PC-9 (cell line): ENCODE measurements around the gene EPHA2.

ENCODE experiments used
- CTCF ChIP-seq: fragments of 200-600 bp; sonication (generic); conservative IDR thresholded peaks from 2 replicates; pipeline ENCODE4 v1.6.1; 2017; ENCODE audit warnings: mixed run types, antibody characterized with exemption, mild to moderate bottlenecking, moderate library complexity
- EZH2 ChIP-seq: fragments of 200-600 bp; sonication (generic); IDR thresholded peaks from 2 replicates; pipeline ENCODE4 v1.8.0; 2017; ENCODE audit warnings: antibody characterized with exemption, low read depth

GRCh38 chr1:16156848-16157495, 1.1 kb upstream of the EPHA2 start:
- no peak for TF ChIP-seq CTCF
- TF ChIP-seq EZH2, result no peak
